ENCODE measurements around the gene PCDHGC4.

The PCDHGC4 gene

GRCh38 chr5:141484641-141485311, at the start of gene PCDHGC4:
Gene PCDHGC4 (plus strand): TSS chr5:141485030. CDS start chr5:141485174, 144 bp downstream.
- DNase-seq (ENCODE audit: low read depth): no peak

- no peak for DNase-seq (ENCODE audit: low read depth)
These were observed 47.6 kb upstream of the PCDHGC4 start for GRCh38 chr5:141437221-141437620.

- no peak for DNase-seq (ENCODE audit: low read depth)
These were observed 45.3 kb upstream of the PCDHGC4 start for GRCh38 chr5:141439411-141440141.

GRCh38 chr5:141440341-141440740, 44.5 kb upstream of the PCDHGC4 start:
- DNase-seq (ENCODE audit: low read depth): no peak

- DNase-seq (ENCODE audit: low read depth): no peak
These were observed 43.2 kb upstream of the PCDHGC4 start for GRCh38 chr5:141441571-141442170.

- DNase-seq (ENCODE audit: low read depth): no peak
These were observed 19.5 kb upstream of the PCDHGC4 start for GRCh38 chr5:141465351-141465750.

GRCh38 chr5:141475625-141476131, 9.2 kb upstream of the PCDHGC4 start, which contains the start of gene PCDHGC3:
Gene PCDHGC3 (plus strand): TSS chr5:141475966. CDS start chr5:141476117, 151 bp downstream.
- DNase-seq (ENCODE audit: low read depth): no peak

- DNase-seq (ENCODE audit: low read depth): no peak
These were observed 8.5 kb upstream of the PCDHGC4 start for GRCh38 chr5:141476132-141476911.

- no peak for DNase-seq (ENCODE audit: low read depth)
These were observed 7.7 kb upstream of the PCDHGC4 start for GRCh38 chr5:141477044-141477575.

GRCh38 chr5:141477815-141478214, 7.0 kb upstream of the PCDHGC4 start:
- DNase-seq (ENCODE audit: low read depth): no peak

- no peak for DNase-seq (ENCODE audit: low read depth)
These were observed 6.4 kb upstream of the PCDHGC4 start for GRCh38 chr5:141478321-141478945.

GRCh38 chr5:141479776-141480175, 5.1 kb upstream of the PCDHGC4 start:
- no peak for DNase-seq (ENCODE audit: low read depth)

- no peak for DNase-seq (ENCODE audit: low read depth)
These were observed 928 bp upstream of the PCDHGC4 start for GRCh38 chr5:141483902-141484301.

GRCh38 chr5:141484310-141484640, 555 bp upstream of the PCDHGC4 start:
- DNase-seq (ENCODE audit: low read depth): no peak

GRCh38 chr5:141485321-141486055, 658 bp downstream of the PCDHGC4 start:
- no peak for DNase-seq (ENCODE audit: low read depth)

GRCh38 chr5:141486091-141486490, 1.3 kb downstream of the PCDHGC4 start:
- no peak for DNase-seq (ENCODE audit: low read depth)

- no peak for DNase-seq (ENCODE audit: low read depth)
These were observed 2.3 kb downstream of the PCDHGC4 start for GRCh38 chr5:141487131-141487530.

GRCh38 chr5:141488591-141489561, 4.0 kb downstream of the PCDHGC4 start, which contains the start of gene PCDHGC5:
Gene PCDHGC5 (plus strand): TSS chr5:141489081. CDS start chr5:141489241, 160 bp downstream.
- DNase-seq (ENCODE audit: low read depth): no peak

GRCh38 chr5:141489841-141490240, 5.0 kb downstream of the PCDHGC4 start:
- DNase-seq (ENCODE audit: low read depth): no peak
